BLaER1 treated with 17β-estradiol and CSF1 and Interleukin-3, amounts not matched to agents 10 nM and 100 nM (cell line): ENCODE data around the gene CD160.

Source experiments
- H3K27ac ChIP-seq, 11 experiments: shearing (Covaris generic); formaldehyde crosslinking; 2 replicates each; pipeline ENCODE4 v1.8.1; 2022
- H3K27me3 ChIP-seq, 11 experiments: shearing (Covaris generic); formaldehyde crosslinking; 2 replicates each; pipeline ENCODE4 v1.8.1; 2022
- H3K36me3 ChIP-seq, 11 experiments: shearing (Covaris generic); formaldehyde crosslinking; 2 replicates each; pipeline ENCODE4 v1.8.1; 2022
- H3K4me1 ChIP-seq, 10 experiments: shearing (Covaris generic); formaldehyde crosslinking; 2 replicates each; pipeline ENCODE4 v1.8.1; 2022
- H3K4me2 ChIP-seq, 11 experiments: shearing (Covaris generic); formaldehyde crosslinking; 2 replicates each; pipeline ENCODE4 v1.8.1; 2022
- H3K4me3 ChIP-seq, 10 experiments: shearing (Covaris generic); formaldehyde crosslinking; 2 replicates each; pipeline ENCODE4 v1.8.1; 2022
- H3K9ac ChIP-seq, 11 experiments: shearing (Covaris generic); formaldehyde crosslinking; 2 replicates each; pipeline ENCODE4 v1.8.1; 2022
- H3K9me3 ChIP-seq, 11 experiments: shearing (Covaris generic); formaldehyde crosslinking; replicated peaks in 1 of 11; 2 replicates each; pipeline ENCODE4 v1.8.1; 2022
- H4K20me1 ChIP-seq, 11 experiments: shearing (Covaris generic); formaldehyde crosslinking; 2 replicates each; pipeline ENCODE4 v1.8.1; 2022
- Cebpa-rat ChIP-seq, 11 experiments: shearing (Covaris generic); IDR thresholded peaks; 2 replicates each; pipeline ENCODE4 v1.8.1; 2022

CD160 gene

GRCh38 chr1:145690587-145691558, 28.4 kb upstream of the CD160 start:
- TF ChIP-seq Cebpa-rat (IDR thresholded peaks at IDR 0.05) = 0 out of 22 replicates have a peak, but pooled peaks of 2 of the 11 experiments have one; percentile 26 to 33
- Histone ChIP-seq H3K9me3 (no peaks in the 10 kb centered on the region), H4K20me1 (no peaks in the 10 kb centered on the region; a peak in 1 of 22 replicates), H3K4me1 (peaks cover 18 to 21% (median 20%) of the 10 kb centered on the region in 10 experiments), H3K27ac (peak overlapping the region in 7 of 11 experiments; percentile 12 to 44 (median 38); a peak in 10 of 22 replicates), H3K9ac (no peak overlapping the region; a peak in 2 of 22 replicates), H3K4me3 (no peak overlapping the region), H3K36me3 (no peaks in the 10 kb centered on the region), H3K27me3 (no peaks in the 10 kb centered on the region), H3K4me2 (peak overlapping the region; percentile 10 to 70 (median 46); a peak in 20 of 22 replicates)

DNA sequence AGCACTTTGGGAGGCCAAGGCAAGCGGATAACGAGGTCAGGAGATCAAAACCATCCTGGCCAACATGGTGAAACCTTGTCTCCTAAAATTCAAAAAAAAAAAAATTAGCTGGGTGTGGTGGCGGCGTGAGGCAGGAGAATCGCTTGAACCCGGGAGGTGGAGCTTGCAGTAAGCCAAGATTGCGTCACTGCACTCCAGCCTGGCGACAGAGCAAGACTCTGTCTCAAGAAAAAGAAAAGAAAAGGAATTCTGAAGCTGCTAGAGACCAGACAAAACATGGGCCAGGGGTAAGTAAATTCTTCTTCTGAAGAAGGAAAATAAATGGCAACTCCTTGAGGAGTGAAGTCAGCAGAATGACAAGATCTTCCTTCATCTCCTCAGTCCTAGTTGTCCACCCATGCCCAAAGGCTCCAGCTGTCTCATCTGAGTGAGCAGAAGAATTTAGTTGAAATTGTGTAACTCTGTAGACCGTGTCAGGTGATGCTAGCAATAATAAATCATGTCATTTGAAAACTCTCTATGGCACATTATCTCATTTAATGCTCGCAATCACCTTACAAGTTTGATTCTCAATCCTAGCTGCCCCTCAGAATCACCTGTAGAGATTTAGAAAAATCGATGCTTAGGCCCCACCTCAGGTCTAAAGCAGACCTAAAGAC, 26.4 kb upstream of the CD160 start:
- Histone ChIP-seq H3K4me1 (peaks cover 18 to 36% (median 29%) of the 10 kb centered on the region in 10 experiments), H3K9ac (no peak overlapping the region), H3K4me3 (no peak overlapping the region), H3K36me3 (no peaks in the 10 kb centered on the region), H3K27me3 (no peaks in the 10 kb centered on the region), H3K4me2 (no peak overlapping the region), H3K27ac (no peak overlapping the region), H4K20me1 (no peaks in the 10 kb centered on the region; a peak in 1 of 22 replicates), H3K9me3 (no peaks in the 10 kb centered on the region)
- TF ChIP-seq Cebpa-rat (IDR thresholded peaks at IDR 0.05) = no peak

- TF ChIP-seq Cebpa-rat (IDR thresholded peaks at IDR 0.05) = no peak
- no peak overlapping the region for H3K9ac ChIP-seq
These were observed 23.3 kb upstream of the CD160 start for GRCh38 chr1:145695821-145696629.

GRCh38 chr1:145696630-145696960, 22.7 kb upstream of the CD160 start:
- Histone ChIP-seq H3K4me2 (peak overlapping the region in 5 of 11 experiments; percentile 1 to 47 (median 32); a peak in 9 of 22 replicates), H3K36me3 (no peaks in the 10 kb centered on the region), H3K27me3 (no peaks in the 10 kb centered on the region), H4K20me1 (no peaks in the 10 kb centered on the region), H3K4me3 (no peak overlapping the region), H3K27ac (no peak overlapping the region), H3K9me3 (no peaks in the 10 kb centered on the region), H3K9ac (no peak overlapping the region), H3K4me1 (peaks cover 0 to 19% (median 10%) of the 10 kb centered on the region in 10 experiments; a peak in 11 of 20 replicates)
- TF ChIP-seq Cebpa-rat (IDR thresholded peaks at IDR 0.05) = no peak

More at GRCh38 chr1:145695821-145696629, 23.3 kb upstream of the CD160 start:
- Histone ChIP-seq H4K20me1 (no peaks in the 10 kb centered on the region), H3K4me2 (peak overlapping the region in 5 of 11 experiments; percentile 1 to 47 (median 32); a peak in 9 of 22 replicates), H3K36me3 (no peaks in the 10 kb centered on the region), H3K4me1 (peaks cover 3 to 24% (median 15%) of the 10 kb centered on the region in 10 experiments), H3K9me3 (no peaks in the 10 kb centered on the region), H3K27ac (no peak overlapping the region), H3K4me3 (no peak overlapping the region), H3K27me3 (no peaks in the 10 kb centered on the region)

GRCh38 chr1:145701306-145701862, 17.9 kb upstream of the CD160 start:
- Histone ChIP-seq H3K4me1 (peaks cover 0 to 12% (median 5%) of the 10 kb centered on the region in 10 experiments; a peak in 9 of 20 replicates), H3K27me3 (no peaks in the 10 kb centered on the region), H3K4me2 (no peak overlapping the region), H3K36me3 (no peaks in the 10 kb centered on the region), H3K27ac (no peak overlapping the region), H3K9ac (no peak overlapping the region), H3K9me3 (no peaks in the 10 kb centered on the region), H4K20me1 (no peaks in the 10 kb centered on the region), H3K4me3 (no peak overlapping the region)
- TF ChIP-seq Cebpa-rat (IDR thresholded peaks at IDR 0.05) = no peak

DNA sequence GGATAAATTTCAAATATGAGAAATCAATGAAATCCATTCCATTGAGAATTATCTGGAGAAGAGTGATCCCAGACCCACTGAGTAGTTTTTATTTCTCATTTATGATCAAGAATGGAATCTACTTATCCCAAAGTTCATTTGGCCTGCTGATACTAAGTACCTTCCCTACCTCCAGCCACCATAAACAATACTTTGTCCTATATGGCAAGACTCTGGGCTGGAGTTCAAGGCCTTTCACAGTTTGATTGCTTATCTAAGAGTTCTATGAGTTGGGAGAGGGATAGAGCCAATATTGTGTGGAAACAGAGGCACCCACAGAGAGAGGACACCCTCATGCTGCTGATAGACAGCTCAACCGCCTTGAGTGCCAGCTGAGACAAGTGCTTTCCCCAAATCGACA, 17.2 kb upstream of the CD160 start:
- H3K9ac ChIP-seq = no peak overlapping the region
- H3K36me3 ChIP-seq = no peaks in the 10 kb centered on the region
- no peak overlapping the region for H3K4me2 ChIP-seq
- TF ChIP-seq Cebpa-rat (IDR thresholded peaks at IDR 0.05) = no peak
- H3K27ac ChIP-seq = no peak overlapping the region
- H3K4me1 ChIP-seq = peaks cover 0 to 5% (median under 1%) of the 10 kb centered on the region in 10 experiments; a peak in 9 of 20 replicates
- H3K4me3 ChIP-seq = no peak overlapping the region
- no peaks in the 10 kb centered on the region for H4K20me1 ChIP-seq
- no peaks in the 10 kb centered on the region for H3K9me3 ChIP-seq
- H3K27me3 ChIP-seq = no peaks in the 10 kb centered on the region

- H3K9ac ChIP-seq = no peak overlapping the region
- no peak overlapping the region for H3K4me3 ChIP-seq
- H4K20me1 ChIP-seq = no peaks in the 10 kb centered on the region
- H3K4me2 ChIP-seq = no peak overlapping the region
- no peaks in the 10 kb centered on the region for H3K4me1 ChIP-seq
- H3K9me3 ChIP-seq = no peaks in the 10 kb centered on the region
- no peak overlapping the region for H3K27ac ChIP-seq
- TF ChIP-seq Cebpa-rat (IDR thresholded peaks at IDR 0.05) = no peak
- H3K36me3 ChIP-seq = no peaks in the 10 kb centered on the region
- H3K27me3 ChIP-seq = no peaks in the 10 kb centered on the region
These were observed 16.5 kb upstream of the CD160 start for GRCh38 chr1:145702826-145703225.

- TF ChIP-seq Cebpa-rat (IDR thresholded peaks at IDR 0.05) = no peak
- Histone ChIP-seq H3K4me2 (no peak overlapping the region), H4K20me1 (no peaks in the 10 kb centered on the region), H3K36me3 (no peaks in the 10 kb centered on the region), H3K4me1 (no peaks in the 10 kb centered on the region), H3K9ac (no peak overlapping the region), H3K9me3 (no peaks in the 10 kb centered on the region), H3K27ac (no peak overlapping the region), H3K4me3 (no peak overlapping the region), H3K27me3 (no peaks in the 10 kb centered on the region)
These were observed 13.7 kb upstream of the CD160 start for GRCh38 chr1:145705622-145706021.
